Ovary (tissue), 9 donors: ENCODE data around the gene PLTP. TPM values are rescaled to one million over a fixed set of nuclear protein-coding genes. Genes with fewer than 3 reads are reported as not detected.
"Not testable (repeated sequence)": the region's sequence is repeated elsewhere in the genome, so short reads cannot be mapped to it uniquely, and the experiment has no call there.

Experiments used
- DNase-seq, 5 donors: peaks; one replicate each; pipeline ENCODE4 v3.0.0-alpha.2; 2019 to 2020
- H3K27ac ChIP-seq, 2 donors: fragments of 200-600 bp; one replicate each; pipeline versions ENCODE4 v1.5.1 to v1.8.0; 2019 to 2022
- H3K27me3 ChIP-seq: fragments of 200-600 bp; one replicate; pipeline ENCODE4 v1.8.0; 2022
- H3K36me3 ChIP-seq: fragments of 200-600 bp; sonication (generic); one replicate; pipeline ENCODE4 v1.5.1; 2019
- H3K4me1 ChIP-seq: one replicate; pipeline ENCODE4 v1.8.1; 2013; ENCODE audit warnings: mild to moderate bottlenecking, moderate library complexity; ENCODE audit not compliant: insufficient read depth
- H3K4me3 ChIP-seq: fragments of 200-600 bp; sonication (generic); one replicate; pipeline ENCODE4 v1.5.1; 2017
- H3K9me3 ChIP-seq, 2 donors: fragments of 200-600 bp in 1 of 2; sonication (generic) in 1 of 2; one replicate each; pipeline versions ENCODE4 v1.5.1 to v1.8.1; 2013 to 2019; ENCODE audit warnings: mild to moderate bottlenecking in 1 of 2, moderate library complexity in 1 of 2
- EP300 ChIP-seq: sonication (generic); formaldehyde crosslinking; IDR thresholded peaks from one replicate; pipeline ENCODE4 v1.6.1; 2017; ENCODE audit warnings: antibody characterized with exemption
- POLR2A ChIP-seq: fragments of 450-650 bp; IDR thresholded peaks from one replicate; pipeline ENCODE4 v1.6.1; 2017; ENCODE audit warnings: antibody characterized with exemption, mild to moderate bottlenecking, moderate library complexity
- WGBS, 3 donors: extraction: QIAGEN DNeasy Blood & Tissue Kit in 1 of 3; methylation state at CpG; one replicate each; pipeline versions ENCODE4 v1.1.5 to v1.1.7; 2013 to 2017; 5-methylcytosine and 5-hydroxymethylcytosine counted together
- intact Hi-C, 4 donors: fragments of 100-400 bp; cut with DNase I; formaldehyde crosslinking; loops; one replicate each; pipeline versions ENCODE4 v1.11.0 to v1.15.1; 2022 to 2023
- polyA plus RNA-seq, 2 donors: library from polyadenylated mRNA; stranded (reverse); fragments of 200-250 nt in 1 of 2; fragments of 350-450 nt in 1 of 2; fragmentation: Illumina TruSeq in 1 of 2; extraction: RNeasy Lipid Tissue Mini Kit (QIAGEN cat#74804) in 1 of 2; gene quantifications; one replicate each; pipeline ENCODE4 v1.2.3, GENCODE V29; 2013 to 2014
- total RNA-seq, 7 donors: library from RNA; depleted of rRNA in 2 of 7; stranded (reverse); fragments of >200 nt in 2 of 7; fragmentation: NEBNext Ultra II Directional in 3 of 7; extraction: Animal tissue kit (Norgen Biotek cat#: 25700) in 3 of 7; gene quantifications; one replicate each; pipeline versions ENCODE4 v1.1.0 to v1.2.4, GENCODE V29; 2016 to 2023
- TF ChIP-seq, protein P1 (sequence below), 3 donors: fragments of 450-650 bp in 2 of 3; fragments of 200-600 bp in 1 of 3; IDR thresholded peaks; one replicate each; pipeline versions ENCODE4 v1.5.1 to v1.8.0; 2016 to 2022; ENCODE audit warnings: antibody characterized with exemption in 3 of 3, mild to moderate bottlenecking in 1 of 3
- donor health status: DM: no; HTN: no; CAD: no; lungs with moderate emphysema.
- donor health status: DM: no; HTN: no; CAD: no.
- donor health status: Bipolar disorder and iron deficiency.
- donor health status: DM: yes; HTN: yes; CAD: no.
- donor health status: DM: no; HTN: no; CAD: no.
- donor health status: DM: yes; HTN: yes; CAD: no.

The PLTP gene
- total and polyA plus RNA-seq, 9 donors: 83.5 to 266 (median 138) TPM

DNA sequence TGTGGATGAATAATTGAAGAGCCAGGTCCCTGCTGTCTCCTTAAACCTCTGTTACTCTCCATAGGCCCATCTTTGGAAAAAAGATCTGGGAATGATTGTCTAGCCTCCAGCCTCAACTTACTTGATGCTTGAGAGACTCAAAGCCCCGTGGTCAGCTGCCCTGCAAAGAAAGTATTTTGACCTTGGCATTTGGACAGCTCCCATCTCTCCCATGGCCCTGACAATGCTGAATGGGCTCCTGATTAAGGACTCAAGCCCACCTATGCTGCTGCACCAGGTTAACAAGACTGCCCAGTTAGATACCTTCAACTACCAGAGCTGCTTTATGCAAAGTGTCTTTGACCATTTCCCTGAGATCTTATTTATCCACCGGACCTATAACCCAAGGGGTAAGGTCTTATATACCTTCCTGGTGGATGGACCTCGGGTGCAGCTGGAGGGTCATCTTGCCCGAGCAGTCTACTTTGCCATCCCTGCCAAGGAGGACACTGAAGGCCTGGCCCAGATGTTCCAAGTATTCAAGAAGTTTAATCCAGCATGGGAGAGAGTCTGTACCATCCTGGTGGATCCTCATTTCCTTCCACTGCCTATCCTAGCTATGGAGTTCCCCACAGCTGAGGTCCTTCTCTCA is 29.4 kb downstream of the PLTP start:
- Histone ChIP-seq H3K27me3 (no peaks in the 10 kb centered on the region), H3K4me3 (no peak overlapping the region), H3K27ac (no peak overlapping the region), H3K36me3 (no peaks in the 10 kb centered on the region), H3K9me3 (no peaks in the 10 kb centered on the region), H3K4me1 (peaks cover 2% of the 10 kb centered on the region)
- intact Hi-C loops: loop anchor here in 1 of 4 donors (10.0 kb wide), 1 partner anchor 62 kb away; no protein-coding TSS in a partner anchor
- whole genome bisulfite sequencing, 3 donors: 58 to 68% (median 62%) methylated on average over 4 of the region's 4 CpGs
- no peak for DNase-seq
- TF ChIP-seq EP300: no peak
- TF ChIP-seq, protein P1, sequence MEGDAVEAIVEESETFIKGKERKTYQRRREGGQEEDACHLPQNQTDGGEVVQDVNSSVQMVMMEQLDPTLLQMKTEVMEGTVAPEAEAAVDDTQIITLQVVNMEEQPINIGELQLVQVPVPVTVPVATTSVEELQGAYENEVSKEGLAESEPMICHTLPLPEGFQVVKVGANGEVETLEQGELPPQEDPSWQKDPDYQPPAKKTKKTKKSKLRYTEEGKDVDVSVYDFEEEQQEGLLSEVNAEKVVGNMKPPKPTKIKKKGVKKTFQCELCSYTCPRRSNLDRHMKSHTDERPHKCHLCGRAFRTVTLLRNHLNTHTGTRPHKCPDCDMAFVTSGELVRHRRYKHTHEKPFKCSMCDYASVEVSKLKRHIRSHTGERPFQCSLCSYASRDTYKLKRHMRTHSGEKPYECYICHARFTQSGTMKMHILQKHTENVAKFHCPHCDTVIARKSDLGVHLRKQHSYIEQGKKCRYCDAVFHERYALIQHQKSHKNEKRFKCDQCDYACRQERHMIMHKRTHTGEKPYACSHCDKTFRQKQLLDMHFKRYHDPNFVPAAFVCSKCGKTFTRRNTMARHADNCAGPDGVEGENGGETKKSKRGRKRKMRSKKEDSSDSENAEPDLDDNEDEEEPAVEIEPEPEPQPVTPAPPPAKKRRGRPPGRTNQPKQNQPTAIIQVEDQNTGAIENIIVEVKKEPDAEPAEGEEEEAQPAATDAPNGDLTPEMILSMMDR (IDR thresholded peaks at IDR 0.05): no peak
- no peak for TF ChIP-seq POLR2A

GRCh38 chr20:45880988-45881788 is 30.8 kb downstream of the PLTP start, which contains the start of gene ZSWIM1:
Gene ZSWIM1 (plus strand): TSS chr20:45881227. CDS start chr20:45882593, 1,366 bp downstream.
- Histone ChIP-seq H3K27me3 (no peaks in the 10 kb centered on the region), H3K27ac (peak within 1 kb of the TSS; percentile 62 to 79), H3K4me3 (peak within 1 kb of the TSS; percentile 60), H3K4me1 (peaks cover 2% of the 10 kb centered on the region), H3K36me3 (no peaks in the 10 kb centered on the region), H3K9me3 (no peaks in the 10 kb centered on the region)
- DNase-seq: peak; percentile 99 to 100 (median 100)
- TF ChIP-seq, protein P1 (IDR thresholded peaks at IDR 0.05): peak in 1 of 3 donors; percentile 13
- TF ChIP-seq POLR2A (peak; percentile 76), EP300 (no peak)
- intact Hi-C loops: loop anchor here in 1 of 4 donors (10.0 kb wide), 1 partner anchor 64 kb away; no protein-coding TSS in a partner anchor
- 0 to 1% (median 0%) methylated on average over 23 of the region's 23 CpGs for WGBS, 3 donors

DNA sequence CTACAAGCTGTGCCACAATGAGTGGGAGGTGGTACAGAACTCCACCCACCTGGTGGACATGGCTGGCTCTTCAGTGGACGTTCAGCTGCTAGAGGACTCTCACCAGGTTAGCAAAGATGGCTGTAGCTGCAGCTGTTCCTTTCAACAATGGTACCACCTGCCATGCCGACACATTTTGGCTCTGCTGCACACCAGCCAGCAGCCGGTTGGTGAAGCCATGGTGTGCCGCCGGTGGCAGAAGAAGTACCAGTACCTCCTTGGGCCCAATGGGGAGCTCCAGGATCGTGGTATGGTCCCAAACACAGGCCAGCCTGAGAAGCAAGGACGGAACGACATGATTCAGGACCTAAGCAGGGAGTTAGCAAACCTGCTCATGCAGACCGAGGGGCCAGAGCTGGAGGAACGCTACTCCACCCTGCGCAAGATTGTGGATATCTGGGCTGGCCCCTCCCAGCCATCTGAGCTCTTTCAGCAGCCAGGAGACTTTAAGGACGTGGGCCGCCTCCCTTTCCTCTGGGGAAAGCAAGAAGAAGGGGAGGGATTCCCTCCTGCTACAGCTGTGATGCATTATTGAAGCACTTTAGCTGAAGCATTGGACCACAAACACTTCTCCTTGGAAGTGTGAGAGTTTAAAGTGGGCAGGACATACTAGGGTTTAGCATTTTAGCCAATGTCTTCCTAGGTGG is 33.7 kb downstream of the PLTP start:
- peaks cover 2% of the 10 kb centered on the region for H3K4me1 ChIP-seq
- H3K27me3 ChIP-seq: no peaks in the 10 kb centered on the region
- peak in 4 of 5 donors; percentile 36 to 68 (median 58) for DNase-seq
- TF ChIP-seq EP300: no peak
- TF ChIP-seq, protein P1 (IDR thresholded peaks at IDR 0.05): no peak
- no peak for TF ChIP-seq POLR2A
- no peaks in the 10 kb centered on the region for H3K9me3 ChIP-seq
- 32 to 57% (median 36%) methylated on average over 12 to 13 of the region's 13 CpGs for WGBS, 3 donors
- H3K27ac ChIP-seq: peak overlapping the region in 1 of 2 donors; percentile 42
- no peak overlapping the region for H3K4me3 ChIP-seq
- intact Hi-C loops: no loop called here
- H3K36me3 ChIP-seq: no peaks in the 10 kb centered on the region

- Histone ChIP-seq H3K36me3 (no peaks in the 10 kb centered on the region), H3K27me3 (no peaks in the 10 kb centered on the region), H3K4me1 (no peaks in the 10 kb centered on the region), H3K4me3 (no peak overlapping the region), H3K9me3 (no peaks in the 10 kb centered on the region), H3K27ac (no peak overlapping the region)
- DNase-seq: peak in 1 of 5 donors; percentile 1
- TF ChIP-seq POLR2A: no peak
- TF ChIP-seq, protein P1 (IDR thresholded peaks at IDR 0.05): no peak
- TF ChIP-seq EP300: no peak
- intact Hi-C loops: no loop called here
- 75 to 83% (median 83%) methylated on average over 4 of the region's 4 CpGs for WGBS, 3 donors
Observed at GRCh38 chr20:45874576-45874975, 37.4 kb downstream of the PLTP start.

DNA sequence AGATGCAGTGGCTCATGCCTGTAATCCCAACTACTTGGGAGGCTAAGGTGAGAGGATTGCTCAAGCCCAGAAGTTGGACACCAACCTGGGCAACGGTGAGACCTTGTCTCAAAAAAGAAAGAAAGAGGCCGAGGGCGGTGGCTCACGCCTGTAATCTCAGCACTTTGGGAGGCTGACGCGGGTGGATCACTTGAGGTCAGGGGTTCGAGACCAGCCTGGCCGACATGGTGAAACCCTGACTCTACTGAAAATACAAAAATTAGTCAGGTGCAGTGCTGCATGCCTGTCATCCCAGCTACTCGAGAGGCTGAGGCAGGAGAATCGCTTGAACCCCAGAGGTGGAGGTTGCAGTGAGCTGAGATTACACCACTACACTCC is 37.9 kb downstream of the PLTP start:
- H3K27ac ChIP-seq, H3K27me3 ChIP-seq, H3K4me1 ChIP-seq, H3K36me3 ChIP-seq, intact Hi-C loops, H3K9me3 ChIP-seq, H3K4me3 ChIP-seq: not testable (repeated sequence)
- peak in 1 of 5 donors; percentile 9 for DNase-seq
- WGBS, 3 donors: 92 to 94% (median 93%) methylated on average over 10 of the region's 10 CpGs
